HEK293 (cell line): ENCODE measurements around the gene THUMPD2.

Experiments
- CTCF ChIA-PET: fragments of 350-600 bp; formaldehyde crosslinking; extraction: SDS; loops from one replicate; lab custom pipeline; 2021; ENCODE audit warnings: antibody characterized with exemption; lab: Yijun Ruan, JAX
- POLR2A ChIA-PET: fragments of 300-600 bp; formaldehyde crosslinking; extraction: SDS; loops from one replicate; lab custom pipeline; 2020; ENCODE audit warnings: antibody characterized with exemption, inconsistent platforms; lab: Yijun Ruan, JAX
- H3K27ac ChIP-seq: fragments of 200-500 bp; sonication (Bioruptor generic); 2 replicates; pipeline ENCODE4 v1.5.1; 2014; ENCODE audit warnings: low read depth, low read length, control low read depth, inconsistent platforms; ENCODE audit errors: extremely low read depth
- H3K36me3 ChIP-seq, 2 experiments: fragments of 200-500 bp in 1 of 2; sonication (Bioruptor generic) in 1 of 2; 1 replicate in 1 of 2; 2 replicates in 1 of 2; pipeline ENCODE4 v1.5.1; 2014 to 2017; ENCODE audit warnings: inconsistent platforms in 2 of 2, low read length in 2 of 2; ENCODE audit not compliant: control insufficient read depth in 2 of 2, insufficient read depth in 1 of 2
- H3K4me1 ChIP-seq: fragments of 200-500 bp; sonication (Bioruptor generic); 2 replicates; pipeline ENCODE4 v1.5.1; 2014; ENCODE audit warnings: mild to moderate bottlenecking, low read length, inconsistent platforms; ENCODE audit not compliant: control insufficient read depth, insufficient read depth
- H3K4me3 ChIP-seq: 2 replicates; pipeline ENCODE4 v1.5.1; 2011; ENCODE audit warnings: low read depth, mild to moderate bottlenecking, control low read depth, low read length, moderate library complexity
- H3K9me3 ChIP-seq: fragments of 200-500 bp; sonication (Bioruptor generic); 2 replicates; pipeline ENCODE4 v1.5.1; 2014; ENCODE audit warnings: low read depth, low read length, inconsistent platforms; ENCODE audit not compliant: control insufficient read depth, insufficient read depth
- BCL6B ChIP-seq: fragments of 450-650 bp; formaldehyde crosslinking; IDR thresholded peaks from 2 replicates; pipeline ENCODE4 v1.5.1; 2017; ENCODE audit warnings: missing biosample characterization, missing genetic modification characterization
- CTCF ChIP-seq: fragments of 450-650 bp; formaldehyde crosslinking; IDR thresholded peaks from 2 replicates; pipeline ENCODE4 v1.5.1; 2016; ENCODE audit warnings: missing biosample characterization, missing genetic modification characterization
- WT1 ChIP-seq: fragments of 450-650 bp; formaldehyde crosslinking; IDR thresholded peaks from 2 replicates; pipeline ENCODE4 v1.5.1; 2016; ENCODE audit warnings: missing biosample characterization, missing genetic modification characterization
- ZFP3 ChIP-seq: fragments of 450-650 bp; formaldehyde crosslinking; IDR thresholded peaks from 2 replicates; pipeline ENCODE4 v1.5.1; 2016; ENCODE audit warnings: low read depth, missing biosample characterization, missing genetic modification characterization
- ZFP41 ChIP-seq: fragments of 450-650 bp; formaldehyde crosslinking; IDR thresholded peaks from 2 replicates; pipeline ENCODE4 v1.5.1; 2016; ENCODE audit warnings: missing biosample characterization, missing genetic modification characterization, borderline replicate concordance
- ZIC2 ChIP-seq: fragments of 450-650 bp; formaldehyde crosslinking; IDR thresholded peaks from 2 replicates; pipeline ENCODE4 v1.5.1; 2016; ENCODE audit warnings: missing biosample characterization, missing genetic modification characterization
- ZNF157 ChIP-seq: fragments of 450-650 bp; formaldehyde crosslinking; IDR thresholded peaks from 2 replicates; pipeline ENCODE4 v1.5.1; 2016; ENCODE audit warnings: missing biosample characterization, missing genetic modification characterization
- ZNF341 ChIP-seq: fragments of 450-650 bp; formaldehyde crosslinking; IDR thresholded peaks from 2 replicates; pipeline ENCODE4; 2016; ENCODE audit warnings: low read depth, missing biosample characterization, missing genetic modification characterization
- ZNF510 ChIP-seq: fragments of 450-650 bp; formaldehyde crosslinking; IDR thresholded peaks from 2 replicates; pipeline ENCODE4 v1.5.1; 2018; ENCODE audit warnings: mild to moderate bottlenecking, missing genetic modification characterization, missing biosample characterization; ENCODE audit not compliant: insufficient replicate concordance
- ZNF585B ChIP-seq: fragments of 450-650 bp; formaldehyde crosslinking; IDR thresholded peaks from 2 replicates; pipeline ENCODE4 v1.5.1; 2016; ENCODE audit warnings: missing biosample characterization, missing genetic modification characterization
- ZNF624 ChIP-seq: fragments of 450-650 bp; formaldehyde crosslinking; IDR thresholded peaks from 2 replicates; pipeline ENCODE4 v1.5.1; 2017; ENCODE audit warnings: missing biosample characterization, missing genetic modification characterization
- ZNF626 ChIP-seq: fragments of 450-650 bp; sonication (Bioruptor Pico); formaldehyde crosslinking; IDR thresholded peaks from 2 replicates; pipeline ENCODE4 v1.5.1; 2018; ENCODE audit warnings: missing biosample characterization, missing genetic modification characterization, inconsistent platforms
- ZNF776 ChIP-seq: fragments of 450-650 bp; formaldehyde crosslinking; IDR thresholded peaks from 2 replicates; pipeline ENCODE4 v1.5.0; 2017; ENCODE audit warnings: missing biosample characterization, missing genetic modification characterization, borderline replicate concordance
- ZNF791 ChIP-seq: fragments of 450-650 bp; formaldehyde crosslinking; IDR thresholded peaks from 2 replicates; pipeline ENCODE4 v1.5.1; 2016; ENCODE audit warnings: missing biosample characterization, missing genetic modification characterization
- ZNF792 ChIP-seq: fragments of 450-650 bp; formaldehyde crosslinking; IDR thresholded peaks from 2 replicates; pipeline ENCODE4 v1.5.1; 2016; ENCODE audit warnings: missing biosample characterization, missing genetic modification characterization
- ZSCAN30 ChIP-seq: fragments of 450-650 bp; IDR thresholded peaks from 2 replicates; pipeline ENCODE4 v1.5.1; 2018; ENCODE audit warnings: missing biosample characterization, mild to moderate bottlenecking, missing genetic modification characterization, moderate library complexity
- TF ChIP-seq, protein P1 (sequence below): fragments of 450-650 bp; formaldehyde crosslinking; IDR thresholded peaks from 2 replicates; pipeline ENCODE4 v1.5.1; 2017; ENCODE audit warnings: missing biosample characterization, mild to moderate bottlenecking, missing genetic modification characterization, moderate library complexity

Gene THUMPD2

GRCh38 chr2:39715822-39716221 lies 63.2 kb downstream of the THUMPD2 start:
- Histone ChIP-seq H3K9me3 (no peaks in the 10 kb centered on the region), H3K27ac (no peak overlapping the region)
- POLR2A ChIA-PET, result no interaction called here
- TF ChIP-seq BCL6B (tag by site-specific recombination) (no peak), ZNF341 (tag by site-specific recombination) (no peak), ZFP41 (tag by site-specific recombination) (no peak), ZNF585B (tag by site-specific recombination) (no peak)
- TF ChIP-seq, all 188 proteins: peak for 0
- Histone ChIP-seq H3K4me3 (no peak overlapping the region), H3K36me3 (no peaks in the 10 kb centered on the region), H3K4me1 (no peaks in the 10 kb centered on the region)
- CTCF ChIA-PET, result no interaction called here

DNA sequence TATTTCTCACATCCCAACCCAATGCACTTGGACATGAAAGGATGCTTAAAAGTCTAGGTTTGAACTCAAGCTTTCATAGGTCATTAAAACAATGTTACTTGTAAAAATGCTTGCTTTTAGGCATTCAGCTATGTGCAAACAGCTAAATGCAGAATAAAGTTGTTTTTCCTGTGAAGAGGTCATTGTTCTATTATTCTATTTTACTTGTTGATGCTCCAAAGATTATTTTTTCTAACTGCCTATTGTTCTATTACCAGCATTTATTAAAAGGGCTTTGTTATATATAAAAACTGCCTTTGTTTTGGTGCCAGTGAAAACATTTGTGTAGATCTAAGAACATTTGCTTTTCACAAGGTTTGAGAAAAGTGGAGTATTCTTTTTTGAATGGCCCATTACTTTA lies 64.0 kb downstream of the THUMPD2 start:
- H3K9me3 ChIP-seq, result no peaks in the 10 kb centered on the region
- no peak for TF ChIP-seq ZNF157 (tag by site-specific recombination)
- H3K36me3 ChIP-seq, result no peaks in the 10 kb centered on the region
- CTCF ChIA-PET, result interaction anchor here (3.1 kb wide), 1 partner anchor 14 kb away, joined by 14 read pairs; no protein-coding TSS in a partner anchor
- no peak overlapping the region for H3K4me3 ChIP-seq
- no peak overlapping the region for H3K27ac ChIP-seq
- POLR2A ChIA-PET, result no interaction called here
- H3K4me1 ChIP-seq, result no peaks in the 10 kb centered on the region

DNA sequence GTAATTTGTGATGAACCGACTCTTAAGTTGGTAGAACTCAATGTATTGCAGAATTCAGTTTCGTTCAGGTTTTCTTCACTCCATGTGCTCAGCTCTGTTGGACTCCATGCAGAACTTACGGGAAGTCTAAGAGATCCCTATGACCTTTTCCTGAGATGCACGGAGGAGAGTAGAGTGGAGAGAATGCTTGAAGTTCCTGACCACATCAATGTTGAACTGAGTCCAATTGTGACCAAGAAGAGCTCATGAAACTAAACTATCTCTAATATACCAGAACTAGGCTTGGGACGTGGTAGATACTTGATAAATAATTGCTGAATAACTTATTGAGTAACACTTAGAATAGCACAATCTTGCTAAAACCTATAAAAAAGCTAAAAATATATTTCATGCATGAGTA lies 66.1 kb downstream of the THUMPD2 start:
- ChIA-PET POLR2A (no interaction called here), CTCF (interaction anchor here (0.6 to 3.1 kb wide), 3 partner anchors 17 to 71 kb away, joined by 3 to 14 read pairs (median 5); no protein-coding TSS in a partner anchor)
- H3K4me1 ChIP-seq, result no peaks in the 10 kb centered on the region
- H3K4me3 ChIP-seq, result no peak overlapping the region
- H3K36me3 ChIP-seq, result no peaks in the 10 kb centered on the region
- no peaks in the 10 kb centered on the region for H3K9me3 ChIP-seq
- no peak overlapping the region for H3K27ac ChIP-seq
- no peak for TF ChIP-seq BCL6B (tag by site-specific recombination)
- no peak for TF ChIP-seq CTCF
- no peak for TF ChIP-seq ZNF776
- no peak for TF ChIP-seq WT1 (tag by site-specific recombination)
- no peak for TF ChIP-seq ZNF791
- no peak for TF ChIP-seq ZNF626 (tag by site-specific recombination)
- no peak for TF ChIP-seq ZNF624 (tag by site-specific recombination)
- no peak for TF ChIP-seq ZNF510 (tag by site-specific recombination)
- TF ChIP-seq, protein P1, sequence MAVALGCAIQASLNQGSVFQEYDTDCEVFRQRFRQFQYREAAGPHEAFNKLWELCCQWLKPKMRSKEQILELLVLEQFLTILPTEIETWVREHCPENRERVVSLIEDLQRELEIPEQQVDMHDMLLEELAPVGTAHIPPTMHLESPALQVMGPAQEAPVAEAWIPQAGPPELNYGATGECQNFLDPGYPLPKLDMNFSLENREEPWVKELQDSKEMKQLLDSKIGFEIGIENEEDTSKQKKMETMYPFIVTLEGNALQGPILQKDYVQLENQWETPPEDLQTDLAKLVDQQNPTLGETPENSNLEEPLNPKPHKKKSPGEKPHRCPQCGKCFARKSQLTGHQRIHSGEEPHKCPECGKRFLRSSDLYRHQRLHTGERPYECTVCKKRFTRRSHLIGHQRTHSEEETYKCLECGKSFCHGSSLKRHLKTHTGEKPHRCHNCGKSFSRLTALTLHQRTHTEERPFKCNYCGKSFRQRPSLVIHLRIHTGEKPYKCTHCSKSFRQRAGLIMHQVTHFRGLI (tag by site-specific recombination), result no peak
- TF ChIP-seq ZIC2, result no peak
- TF ChIP-seq ZNF792 (tag by site-specific recombination), result no peak
- no peak for TF ChIP-seq ZFP3 (tag by site-specific recombination)
- TF ChIP-seq ZSCAN30 (tag by site-specific recombination), result no peak
- TF ChIP-seq, all 188 proteins: peak for 0
